NCI-H2107 treated with DMSO at 0.1 percent for 48 hours (cell line): ENCODE results near the gene CCDC86.

Experiments used
- DNase-seq: peaks from one replicate; lab custom pipeline; 2025; ENCODE audit not compliant: unreplicated experiment; lab: John Stamatoyannopoulos, UW

The CCDC86 gene

GRCh38 chr11:60831143-60831500 is 10.8 kb upstream of the CCDC86 start:
- peak; percentile 79 for DNase-seq

GRCh38 chr11:60831501-60832079 is 10.3 kb upstream of the CCDC86 start:
- DNase-seq = no peak

- DNase-seq = no peak
Measured at GRCh38 chr11:60834742-60835533, 7.0 kb upstream of the CCDC86 start.

GRCh38 chr11:60835534-60835846 is 6.4 kb upstream of the CCDC86 start:
- DNase-seq = no peak

GRCh38 chr11:60836866-60837515 is 4.9 kb upstream of the CCDC86 start:
- no peak for DNase-seq

GRCh38 chr11:60838132-60838531 is 3.8 kb upstream of the CCDC86 start:
- no peak for DNase-seq

GRCh38 chr11:60840470-60841430 is 1.2 kb upstream of the CCDC86 start:
- no peak for DNase-seq

- no peak for DNase-seq
Measured at GRCh38 chr11:60842668-60843600, 1.0 kb downstream of the CCDC86 start.

GRCh38 chr11:60844045-60844869 is 2.3 kb downstream of the CCDC86 start:
- DNase-seq = no peak

GRCh38 chr11:60844870-60845221 is 2.9 kb downstream of the CCDC86 start:
- no peak for DNase-seq

- DNase-seq = no peak
Measured at GRCh38 chr11:60845338-60845737, 3.4 kb downstream of the CCDC86 start.

- DNase-seq = no peak
Measured at GRCh38 chr11:60847281-60847680, 5.4 kb downstream of the CCDC86 start.

- DNase-seq = no peak
Measured at GRCh38 chr11:60847896-60848295, 6.0 kb downstream of the CCDC86 start.

GRCh38 chr11:60848714-60849151 is 6.8 kb downstream of the CCDC86 start:
- no peak for DNase-seq

GRCh38 chr11:60849641-60850520 is 8.0 kb downstream of the CCDC86 start:
- no peak for DNase-seq

- no peak for DNase-seq
Measured at GRCh38 chr11:60851327-60852104, 9.6 kb downstream of the CCDC86 start.

- no peak for DNase-seq
Measured at GRCh38 chr11:60852117-60852981, 10.4 kb downstream of the CCDC86 start.
